DOHH2 (cell line): ENCODE data around the gene TSSK6.

ENCODE experiments used
- H3F3A ChIP-seq: fragments of 200-600 bp; sonication (generic), shearing (Covaris generic); 2 replicates; pipeline ENCODE4 v1.6.0; 2016; ENCODE audit warnings: antibody characterized with exemption, mild to moderate bottlenecking; ENCODE audit not compliant: control insufficient read depth, insufficient read depth
- H3K27ac ChIP-seq: fragments of 200-600 bp; sonication (generic); 2 replicates; pipeline ENCODE4 v1.5.1; 2014; ENCODE audit warnings: low read depth, mild to moderate bottlenecking, low read length, moderate library complexity
- H3K27me3 ChIP-seq: fragments of 200-600 bp; sonication (generic); 2 replicates; pipeline ENCODE4 v1.6.1; 2014; ENCODE audit warnings: mild to moderate bottlenecking, low read length, mixed read lengths; ENCODE audit not compliant: control insufficient read depth
- H3K36me3 ChIP-seq: fragments of 200-600 bp; sonication (generic); 2 replicates; pipeline ENCODE4 v1.6.1; 2014; ENCODE audit warnings: mild to moderate bottlenecking, low read length, moderate library complexity, mixed read lengths; ENCODE audit not compliant: control insufficient read depth
- H3K4me1 ChIP-seq: fragments of 200-600 bp; sonication (generic); 2 replicates; pipeline ENCODE4 v1.6.1; 2014; ENCODE audit warnings: mild to moderate bottlenecking, low read length, mixed read lengths; ENCODE audit not compliant: control insufficient read depth
- H3K4me2 ChIP-seq: fragments of 200-600 bp; sonication (generic); 2 replicates; pipeline ENCODE4 v1.6.0; 2014; ENCODE audit warnings: mild to moderate bottlenecking, low read length, moderate library complexity
- H3K4me3 ChIP-seq: fragments of 200-600 bp; sonication (generic); 2 replicates; pipeline ENCODE4 v1.5.1; 2014; ENCODE audit warnings: mild to moderate bottlenecking, low read length, mixed read lengths
- H3K79me2 ChIP-seq: fragments of 200-600 bp; sonication (generic); 2 replicates; pipeline ENCODE4 v1.6.1; 2014; ENCODE audit warnings: mild to moderate bottlenecking, low read length, mixed read lengths; ENCODE audit not compliant: control insufficient read depth
- H3K9me2 ChIP-seq: fragments of 200-600 bp; sonication (generic); replicated peaks from 2 replicates; pipeline ENCODE4 v1.6.1; 2014; ENCODE audit warnings: mild to moderate bottlenecking, low read length, mixed read lengths; ENCODE audit not compliant: control insufficient read depth
- H3K9me3 ChIP-seq: fragments of 200-600 bp; sonication (generic); 2 replicates; pipeline ENCODE4 v1.6.1; 2014; ENCODE audit warnings: antibody characterized with exemption, low read length, mixed read lengths; ENCODE audit not compliant: control insufficient read depth, insufficient read depth
- H4K20me1 ChIP-seq: fragments of 200-600 bp; sonication (generic); 2 replicates; pipeline ENCODE4 v1.6.0; 2014; ENCODE audit warnings: low read depth, mild to moderate bottlenecking, antibody characterized with exemption, low read length, moderate library complexity; ENCODE audit not compliant: control insufficient read depth, insufficient read depth
- CTCF ChIP-seq: fragments of 200-600 bp; sonication (generic); IDR thresholded peaks from one replicate; pipeline ENCODE4 v1.5.1; 2014; ENCODE audit warnings: antibody characterized with exemption, mild to moderate bottlenecking, low read depth, low read length; ENCODE audit not compliant: poor library complexity, severe bottlenecking
- EZH2phosphoT487 ChIP-seq: fragments of 200-600 bp; sonication (generic); IDR thresholded peaks from 2 replicates; pipeline ENCODE4 v1.6.1; 2017; ENCODE audit warnings: borderline replicate concordance, mild to moderate bottlenecking, antibody characterized with exemption, low read length, moderate library complexity, mixed read lengths

Gene TSSK6

GRCh38 chr19:19480688-19481087 lies 34.7 kb downstream of the TSSK6 start:
- H3K36me3 ChIP-seq, result peaks cover 56% of the 10 kb centered on the region
- H3K9me2 ChIP-seq, result no peaks in the 10 kb centered on the region
- peaks cover 5% of the 10 kb centered on the region; the same call in 1 of the 2 replicates for H4K20me1 ChIP-seq
- peaks cover 95% of the 10 kb centered on the region for H3K79me2 ChIP-seq
- peaks cover 3% of the 10 kb centered on the region; the same call in 1 of the 2 replicates for H3F3A ChIP-seq
- TF ChIP-seq EZH2phosphoT487 (no peak), CTCF (no peak)
- no peaks in the 10 kb centered on the region for H3K27me3 ChIP-seq
- H3K4me2 ChIP-seq, result no peak overlapping the region
- peaks cover 22% of the 10 kb centered on the region for H3K4me1 ChIP-seq
- H3K4me3 ChIP-seq, result no peak overlapping the region
- H3K27ac ChIP-seq, result no peak overlapping the region
- no peaks in the 10 kb centered on the region for H3K9me3 ChIP-seq

- Histone ChIP-seq H3K4me3 (no peak overlapping the region), H3K27me3 (no peaks in the 10 kb centered on the region), H3K9me2 (no peaks in the 10 kb centered on the region), H3K79me2 (peaks cover 100% of the 10 kb centered on the region), H3F3A (peaks cover 3% of the 10 kb centered on the region; the same call in 1 of the 2 replicates), H4K20me1 (peaks cover 10% of the 10 kb centered on the region), H3K4me2 (no peak overlapping the region), H3K27ac (no peak overlapping the region), H3K4me1 (peaks cover 18% of the 10 kb centered on the region), H3K36me3 (peaks cover 73% of the 10 kb centered on the region), H3K9me3 (no peaks in the 10 kb centered on the region)
- TF ChIP-seq EZH2phosphoT487, result no peak
- no peak for TF ChIP-seq CTCF
These were observed 37.5 kb downstream of the TSSK6 start for GRCh38 chr19:19477705-19478383.

GRCh38 chr19:19475849-19476828 lies 39.2 kb downstream of the TSSK6 start:
- Histone ChIP-seq H3K9me2 (no peaks in the 10 kb centered on the region), H3K9me3 (no peaks in the 10 kb centered on the region), H3K36me3 (peaks cover 71% of the 10 kb centered on the region), H3K27me3 (no peaks in the 10 kb centered on the region), H3K4me2 (no peak overlapping the region), H4K20me1 (peaks cover 9% of the 10 kb centered on the region), H3K27ac (no peak overlapping the region), H3K4me3 (no peak overlapping the region), H3K4me1 (peaks cover 33% of the 10 kb centered on the region), H3F3A (peaks cover 7% of the 10 kb centered on the region; the same call in 1 of the 2 replicates), H3K79me2 (peaks cover 100% of the 10 kb centered on the region)
- TF ChIP-seq CTCF (peak; percentile 45), EZH2phosphoT487 (no peak)
